Memory B cell (primary cell): Measurements from ENCODE around the gene C20orf204.

Experiments
- ATAC-seq: fragments of 150-1000 bp; cut with Tn5 transposase; 2 replicates; pipeline ENCODE4 v1.10.0; 2021; ENCODE audit warnings: low read depth, mild to moderate bottlenecking, moderate library complexity
- DNase-seq, 2 donors: peaks; one replicate each; pipeline ENCODE4 v3.0.0; 2022; ENCODE audit warnings: low spot score in 2 of 2
- H3K27ac Mint-ChIP-seq: one replicate; pipeline ENCODE4 v1.8.0; 2022; ENCODE audit warnings: mild to moderate bottlenecking, moderate library complexity, mixed read lengths
- H3K27me3 Mint-ChIP-seq: one replicate; pipeline ENCODE4 v1.8.0; 2022; ENCODE audit warnings: mixed read lengths
- H3K36me3 Mint-ChIP-seq: one replicate; pipeline ENCODE4 v1.8.0; 2022; ENCODE audit warnings: mild to moderate bottlenecking, mixed read lengths
- H3K4me1 Mint-ChIP-seq: one replicate; pipeline ENCODE4 v1.8.0; 2022; ENCODE audit warnings: mixed read lengths
- H3K4me3 Mint-ChIP-seq: one replicate; pipeline ENCODE4 v1.8.0; 2022; ENCODE audit warnings: mild to moderate bottlenecking, moderate library complexity, mixed read lengths
- H3K9me3 Mint-ChIP-seq: one replicate; pipeline ENCODE4 v1.8.0; 2022; ENCODE audit warnings: mixed read lengths

C20orf204 gene

DNA sequence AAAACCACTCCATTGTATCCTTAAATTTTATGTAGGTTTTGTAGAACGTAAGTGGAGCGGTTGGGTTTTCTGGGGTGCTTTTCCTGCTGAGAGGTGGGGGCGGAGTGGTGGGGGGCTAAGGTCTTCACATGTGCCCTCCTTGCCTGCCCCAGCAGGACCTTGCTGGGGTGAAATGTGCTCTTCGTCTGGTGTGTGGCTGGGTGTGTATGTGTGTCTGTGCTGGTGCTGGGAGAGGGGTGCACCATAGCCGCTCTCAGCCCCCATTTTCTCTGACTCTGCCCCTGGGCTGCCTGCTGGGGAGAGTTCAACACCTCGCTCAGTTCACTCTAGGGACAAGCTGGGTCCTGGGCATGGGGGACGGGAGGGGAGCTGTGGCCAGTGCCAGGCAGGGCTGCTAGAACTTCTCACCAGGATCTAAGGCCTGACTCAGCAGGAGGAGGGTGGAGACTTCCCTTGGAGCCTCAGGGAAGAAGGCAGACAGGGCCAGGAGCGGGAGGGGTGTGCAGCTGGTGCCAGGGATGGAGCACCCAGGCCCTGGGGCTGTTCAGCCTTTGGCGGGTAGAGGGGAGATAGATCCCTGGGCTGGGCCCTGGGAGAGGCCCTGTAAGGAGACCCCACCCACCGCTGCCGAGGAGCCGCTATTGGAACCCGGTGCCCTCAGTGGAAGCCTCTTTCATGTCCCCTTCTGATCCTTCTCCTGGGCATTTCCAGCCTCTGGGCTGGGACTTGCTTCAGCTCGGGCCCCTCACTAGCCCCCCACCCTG is 8.7 kb downstream of the C20orf204 start:
- no peak overlapping the region for H3K27ac Mint-ChIP-seq

GRCh38 chr20:64045346-64046011 is 9.5 kb downstream of the C20orf204 start:
- DNase-seq, result no peak
- no peaks in the 10 kb centered on the region for H3K36me3 Mint-ChIP-seq
- no peak overlapping the region for H3K27ac Mint-ChIP-seq
- H3K4me1 Mint-ChIP-seq, result peaks cover 4% of the 10 kb centered on the region
- H3K9me3 Mint-ChIP-seq, result no peaks in the 10 kb centered on the region
- ATAC-seq, result no peak
- H3K27me3 Mint-ChIP-seq, result peaks cover 24% of the 10 kb centered on the region
- H3K4me3 Mint-ChIP-seq, result no peak overlapping the region

More for the DNA sequence above, 8.7 kb downstream of the C20orf204 start:
- no peaks in the 10 kb centered on the region for H3K9me3 Mint-ChIP-seq
- DNase-seq (no peak), ATAC-seq (no peak)
- H3K4me1 Mint-ChIP-seq, result peaks cover 3% of the 10 kb centered on the region
- H3K27me3 Mint-ChIP-seq, result peaks cover 24% of the 10 kb centered on the region
- H3K4me3 Mint-ChIP-seq, result no peak overlapping the region
- no peaks in the 10 kb centered on the region for H3K36me3 Mint-ChIP-seq

- H3K27me3 Mint-ChIP-seq, result peaks cover 32% of the 10 kb centered on the region
- peaks cover 6% of the 10 kb centered on the region for H3K4me1 Mint-ChIP-seq
- no peak overlapping the region for H3K4me3 Mint-ChIP-seq
- H3K9me3 Mint-ChIP-seq, result no peaks in the 10 kb centered on the region
- ATAC-seq (no peak), DNase-seq (no peak)
- no peaks in the 10 kb centered on the region for H3K36me3 Mint-ChIP-seq
- no peak overlapping the region for H3K27ac Mint-ChIP-seq
These were observed 11.0 kb downstream of the C20orf204 start for GRCh38 chr20:64047046-64047389.

DNA sequence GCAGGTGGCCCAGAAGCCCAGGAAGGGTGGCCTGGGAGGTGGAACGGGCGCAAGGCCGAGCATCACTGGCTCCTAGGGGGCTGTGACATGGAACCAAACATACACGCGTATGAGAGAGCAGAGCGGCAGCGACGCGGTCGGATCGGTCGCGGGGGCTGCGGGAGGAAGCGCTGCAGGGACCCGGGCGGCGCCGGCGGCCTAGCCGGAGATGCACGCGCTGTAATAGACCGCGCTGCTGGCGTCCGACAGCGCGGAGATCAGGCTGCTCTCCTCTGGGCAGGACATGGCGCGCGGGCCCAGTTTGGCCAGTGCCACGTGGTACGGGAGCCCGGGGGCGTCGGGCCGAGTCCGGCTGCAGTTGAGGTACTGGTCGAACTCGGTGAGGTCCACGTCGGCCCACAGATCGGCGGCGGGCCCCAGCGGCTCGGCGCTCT is 12.0 kb downstream of the C20orf204 start:
- DNase-seq, result no peak
- Mint-ChIP-seq H3K27me3 (peaks cover 36% of the 10 kb centered on the region), H3K36me3 (no peaks in the 10 kb centered on the region), H3K4me1 (peaks cover 4% of the 10 kb centered on the region), H3K9me3 (no peaks in the 10 kb centered on the region), H3K4me3 (no peak overlapping the region), H3K27ac (no peak overlapping the region)
- no peak for ATAC-seq

GRCh38 chr20:64048402-64049044 is 12.5 kb downstream of the C20orf204 start:
- H3K27ac Mint-ChIP-seq, result no peak overlapping the region
- H3K27me3 Mint-ChIP-seq, result peaks cover 42% of the 10 kb centered on the region
- DNase-seq (peak in 1 of 2 donors; percentile 16), ATAC-seq (no peak)
- peaks cover 4% of the 10 kb centered on the region for H3K4me1 Mint-ChIP-seq
- no peaks in the 10 kb centered on the region for H3K36me3 Mint-ChIP-seq
- no peak overlapping the region for H3K4me3 Mint-ChIP-seq
- no peaks in the 10 kb centered on the region for H3K9me3 Mint-ChIP-seq

- Mint-ChIP-seq H3K27me3 (peaks cover 45% of the 10 kb centered on the region), H3K4me3 (peak within 1 kb of the TSS; percentile 68), H3K36me3 (no peaks in the 10 kb centered on the region), H3K27ac (no peak within 1 kb of the TSS), H3K4me1 (peaks cover 4% of the 10 kb centered on the region), H3K9me3 (no peaks in the 10 kb centered on the region)
- DNase-seq (peak in 1 of 2 donors; percentile 27), ATAC-seq (peak; percentile 54)
These were observed 13.3 kb downstream of the C20orf204 start, which contains the start of gene SOX18 for GRCh38 chr20:64049060-64049877. Gene SOX18 (minus strand): TSS chr20:64049639. CDS start chr20:64049516, 123 bp downstream.

GRCh38 chr20:64049878-64050260 is 13.9 kb downstream of the C20orf204 start:
- H3K27me3 Mint-ChIP-seq, result peaks cover 42% of the 10 kb centered on the region
- ATAC-seq, result no peak

GRCh38 chr20:64050261-64051032 is 14.5 kb downstream of the C20orf204 start:
- Mint-ChIP-seq H3K27me3 (peaks cover 45% of the 10 kb centered on the region), H3K36me3 (peaks cover 3% of the 10 kb centered on the region), H3K9me3 (no peaks in the 10 kb centered on the region), H3K4me3 (no peak overlapping the region), H3K4me1 (peaks cover 6% of the 10 kb centered on the region), H3K27ac (no peak overlapping the region)
- DNase-seq (no peak), ATAC-seq (peak; percentile 12)

More at GRCh38 chr20:64049878-64050260, 13.9 kb downstream of the C20orf204 start:
- Mint-ChIP-seq H3K36me3 (no peaks in the 10 kb centered on the region), H3K4me1 (peaks cover 4% of the 10 kb centered on the region), H3K4me3 (peak overlapping the region; percentile 56), H3K9me3 (no peaks in the 10 kb centered on the region), H3K27ac (no peak overlapping the region)
- DNase-seq, result peak in 1 of 2 donors; percentile 25

DNA sequence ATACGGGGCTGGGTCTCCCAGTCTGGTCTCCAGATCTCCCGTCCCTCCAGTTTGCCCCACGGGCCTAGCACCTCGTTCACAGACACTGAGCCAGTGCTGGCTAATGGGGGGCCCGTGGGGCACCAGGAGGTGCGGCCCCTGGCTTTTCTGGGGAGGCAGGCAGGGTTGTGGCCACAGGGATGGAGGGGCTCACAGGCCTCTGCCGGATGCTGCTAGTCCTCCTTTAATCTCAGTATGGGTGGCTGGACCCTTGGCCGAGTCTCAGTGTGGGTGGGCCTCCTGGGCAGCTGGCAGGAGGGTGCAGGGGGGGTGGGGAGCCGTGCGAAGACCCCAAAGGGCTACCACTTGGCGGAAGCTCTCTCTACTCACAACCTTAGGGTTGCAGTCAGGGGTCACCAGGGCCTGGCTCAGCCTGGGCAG is 15.1 kb downstream of the C20orf204 start:
- Mint-ChIP-seq H3K4me1 (peaks cover 6% of the 10 kb centered on the region), H3K4me3 (no peak overlapping the region), H3K9me3 (no peaks in the 10 kb centered on the region), H3K36me3 (peaks cover 3% of the 10 kb centered on the region), H3K27ac (no peak overlapping the region), H3K27me3 (peaks cover 42% of the 10 kb centered on the region)
- no peak for ATAC-seq
- no peak for DNase-seq

GRCh38 chr20:64051561-64052325 is 15.8 kb downstream of the C20orf204 start:
- peaks cover 3% of the 10 kb centered on the region for H3K36me3 Mint-ChIP-seq
- no peaks in the 10 kb centered on the region for H3K9me3 Mint-ChIP-seq
- no peak overlapping the region for H3K4me3 Mint-ChIP-seq
- peaks cover 6% of the 10 kb centered on the region for H3K4me1 Mint-ChIP-seq
- H3K27me3 Mint-ChIP-seq, result peaks cover 37% of the 10 kb centered on the region
- no peak overlapping the region for H3K27ac Mint-ChIP-seq
- ATAC-seq (no peak), DNase-seq (no peak)

- peaks cover 3% of the 10 kb centered on the region for H3K36me3 Mint-ChIP-seq
- peaks cover 8% of the 10 kb centered on the region for H3K4me1 Mint-ChIP-seq
- no peak overlapping the region for H3K27ac Mint-ChIP-seq
- no peak overlapping the region for H3K4me3 Mint-ChIP-seq
- no peak for DNase-seq
- ATAC-seq, result no peak
- peaks cover 32% of the 10 kb centered on the region for H3K27me3 Mint-ChIP-seq
- H3K9me3 Mint-ChIP-seq, result no peaks in the 10 kb centered on the region
These were observed 16.3 kb downstream of the C20orf204 start for GRCh38 chr20:64052326-64052722.

DNA sequence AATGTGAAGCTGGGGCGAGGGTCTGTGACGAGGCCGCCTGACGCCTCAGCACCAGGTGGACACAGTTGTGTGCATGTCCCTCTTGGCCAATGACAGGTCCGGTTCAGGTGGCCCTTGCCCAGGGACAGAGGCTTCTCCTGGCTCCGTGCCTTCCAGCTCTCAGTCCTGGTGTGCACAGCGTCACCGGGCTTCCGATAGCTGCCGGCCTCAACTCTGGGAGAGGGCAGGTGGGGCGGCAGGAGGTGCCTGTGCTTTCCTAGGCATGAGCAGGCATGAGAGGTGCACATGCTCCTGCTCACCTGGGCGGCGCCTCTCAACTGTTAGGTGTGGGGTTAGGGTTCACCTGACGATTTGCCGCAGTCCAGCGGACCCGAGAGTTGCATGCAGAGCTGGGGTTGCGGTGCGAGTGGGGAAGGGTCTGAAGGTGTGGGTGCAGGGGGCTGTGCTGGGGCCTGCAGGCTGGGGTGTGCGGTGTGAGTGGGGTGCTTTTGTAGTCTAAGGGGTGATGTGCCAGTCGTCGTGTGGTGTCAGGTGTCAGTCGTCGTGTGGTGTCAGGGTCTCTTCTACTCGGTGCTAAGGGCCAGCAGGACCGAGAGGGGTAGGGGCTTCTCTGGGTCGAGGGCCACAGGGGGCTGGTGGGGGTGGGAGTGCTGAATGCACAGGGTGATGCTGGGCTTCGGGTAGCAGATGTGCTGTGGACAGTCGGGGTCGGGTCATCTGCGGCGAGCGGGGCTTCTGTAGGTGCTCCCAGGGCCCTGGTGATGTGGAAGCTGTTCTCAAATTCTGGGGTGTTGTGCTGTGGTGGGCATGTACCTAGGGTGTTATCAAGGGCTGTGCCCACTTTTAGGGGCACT is 17.2 kb downstream of the C20orf204 start:
- peaks cover 28% of the 10 kb centered on the region for H3K27me3 Mint-ChIP-seq
- H3K36me3 Mint-ChIP-seq, result peaks cover 3% of the 10 kb centered on the region
- DNase-seq, result no peak

More for the DNA sequence above, 17.2 kb downstream of the C20orf204 start:
- H3K9me3 Mint-ChIP-seq, result no peaks in the 10 kb centered on the region
- ATAC-seq, result no peak
- H3K27ac Mint-ChIP-seq, result no peak overlapping the region
- no peak overlapping the region for H3K4me3 Mint-ChIP-seq
- peaks cover 14% of the 10 kb centered on the region for H3K4me1 Mint-ChIP-seq
